HL-60/S4 treated with phorbol 12-myristate 13-acetate at 8.2 ng/mL for 4 days and 3 days (cell line): ENCODE data around the gene COQ8B.

Experiments used
- in situ Hi-C: fragments of 300-500 bp; cut with MboI; formaldehyde crosslinking; loops from 2 replicates; pipeline ENCODE4 v1.15.0; 2022; ENCODE audit warnings: low sequenced_read_pairs

COQ8B gene

GRCh38 chr19:40642757-40643305, 73.9 kb downstream of the COQ8B start:
- in situ Hi-C loops = loop anchor here (25.0 kb wide), 1 partner anchor 331 kb away; no protein-coding TSS in a partner anchor

GRCh38 chr19:40642051-40642706, 74.5 kb downstream of the COQ8B start:
- in situ Hi-C loops = loop anchor here (25.0 kb wide), 1 partner anchor 330 kb away; no protein-coding TSS in a partner anchor
